ENCODE measurements around the gene GBP1.
"Not testable (repeated sequence)": the region's sequence is repeated elsewhere in the genome, so short reads cannot be mapped to it uniquely, and the experiment has no call there.

The GBP1 gene

GRCh38 chr1:89065079-89065868 lies at the start of gene GBP1:
GBP1 (minus strand) TSS chr1:89065208; CDS start chr1:89063234, 1,974 bp downstream.
- peak; percentile 83 for DNase-seq

- DNase-seq = no peak
Observed at GRCh38 chr1:89114662-89115061, 49.7 kb upstream of the GBP1 start.

GRCh38 chr1:89112871-89113613 lies 48.0 kb upstream of the GBP1 start:
- no peak for DNase-seq

- no peak for DNase-seq
Observed at GRCh38 chr1:89104687-89105086, 39.7 kb upstream of the GBP1 start.

- DNase-seq = peak; percentile 81
Observed at GRCh38 chr1:89104147-89104546, 39.1 kb upstream of the GBP1 start.

- no peak for DNase-seq
Observed at GRCh38 chr1:89102021-89102420, 37.0 kb upstream of the GBP1 start.

GRCh38 chr1:89100412-89100811 lies 35.4 kb upstream of the GBP1 start:
- DNase-seq = no peak

GRCh38 chr1:89098857-89099256 lies 33.8 kb upstream of the GBP1 start:
- DNase-seq = no peak

- no peak for DNase-seq
Observed at GRCh38 chr1:89095737-89096136, 30.7 kb upstream of the GBP1 start.

GRCh38 chr1:89089962-89090361 lies 25.0 kb upstream of the GBP1 start:
- DNase-seq = peak; percentile 11

GRCh38 chr1:89088572-89088971 lies 23.6 kb upstream of the GBP1 start:
- DNase-seq = no peak

- peak; percentile 30 for DNase-seq
Observed at GRCh38 chr1:89087241-89087640, 22.2 kb upstream of the GBP1 start.

GRCh38 chr1:89085781-89086180 lies 20.8 kb upstream of the GBP1 start:
- no peak for DNase-seq

GRCh38 chr1:89081005-89081404 lies 16.0 kb upstream of the GBP1 start:
- no peak for DNase-seq

- not testable (repeated sequence) for DNase-seq
Observed at GRCh38 chr1:89080068-89080467, 15.1 kb upstream of the GBP1 start.

GRCh38 chr1:89072466-89073065 lies 7.6 kb upstream of the GBP1 start:
- DNase-seq = not testable (repeated sequence)

- no peak for DNase-seq
Observed at GRCh38 chr1:89070509-89070908, 5.5 kb upstream of the GBP1 start.

- DNase-seq = no peak
Observed at GRCh38 chr1:89069951-89070350, 4.9 kb upstream of the GBP1 start.

- peak; percentile 77 for DNase-seq
Observed at GRCh38 chr1:89068291-89068690, 3.3 kb upstream of the GBP1 start.

- no peak for DNase-seq
Observed at GRCh38 chr1:89064632-89065031, 376 bp downstream of the GBP1 start.

- DNase-seq = no peak
Observed at GRCh38 chr1:89063094-89063493, 1.9 kb downstream of the GBP1 start.

- no peak for DNase-seq
Observed at GRCh38 chr1:89060091-89060490, 4.9 kb downstream of the GBP1 start.

GRCh38 chr1:89051955-89052312 lies 13.1 kb downstream of the GBP1 start:
- DNase-seq = no peak
